NCI-H2107 treated with DMSO at 0.1 percent for 48 hours (cell line): ENCODE data around the gene FRZB.
"Not testable (repeated sequence)": the region's sequence is repeated elsewhere in the genome, so short reads cannot be mapped to it uniquely, and the experiment has no call there.

Experiments
- DNase-seq: peaks from one replicate; lab custom pipeline; 2025; ENCODE audit not compliant: unreplicated experiment; lab: John Stamatoyannopoulos, UW

Gene FRZB, protein sequence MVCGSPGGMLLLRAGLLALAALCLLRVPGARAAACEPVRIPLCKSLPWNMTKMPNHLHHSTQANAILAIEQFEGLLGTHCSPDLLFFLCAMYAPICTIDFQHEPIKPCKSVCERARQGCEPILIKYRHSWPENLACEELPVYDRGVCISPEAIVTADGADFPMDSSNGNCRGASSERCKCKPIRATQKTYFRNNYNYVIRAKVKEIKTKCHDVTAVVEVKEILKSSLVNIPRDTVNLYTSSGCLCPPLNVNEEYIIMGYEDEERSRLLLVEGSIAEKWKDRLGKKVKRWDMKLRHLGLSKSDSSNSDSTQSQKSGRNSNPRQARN

GRCh38 chr2:182866461-182867406 lies at the start of gene FRZB:
Gene FRZB (minus strand): TSS chr2:182866637. CDS start chr2:182866552, 85 bp downstream.
- DNase-seq: peak; percentile 30

DNA sequence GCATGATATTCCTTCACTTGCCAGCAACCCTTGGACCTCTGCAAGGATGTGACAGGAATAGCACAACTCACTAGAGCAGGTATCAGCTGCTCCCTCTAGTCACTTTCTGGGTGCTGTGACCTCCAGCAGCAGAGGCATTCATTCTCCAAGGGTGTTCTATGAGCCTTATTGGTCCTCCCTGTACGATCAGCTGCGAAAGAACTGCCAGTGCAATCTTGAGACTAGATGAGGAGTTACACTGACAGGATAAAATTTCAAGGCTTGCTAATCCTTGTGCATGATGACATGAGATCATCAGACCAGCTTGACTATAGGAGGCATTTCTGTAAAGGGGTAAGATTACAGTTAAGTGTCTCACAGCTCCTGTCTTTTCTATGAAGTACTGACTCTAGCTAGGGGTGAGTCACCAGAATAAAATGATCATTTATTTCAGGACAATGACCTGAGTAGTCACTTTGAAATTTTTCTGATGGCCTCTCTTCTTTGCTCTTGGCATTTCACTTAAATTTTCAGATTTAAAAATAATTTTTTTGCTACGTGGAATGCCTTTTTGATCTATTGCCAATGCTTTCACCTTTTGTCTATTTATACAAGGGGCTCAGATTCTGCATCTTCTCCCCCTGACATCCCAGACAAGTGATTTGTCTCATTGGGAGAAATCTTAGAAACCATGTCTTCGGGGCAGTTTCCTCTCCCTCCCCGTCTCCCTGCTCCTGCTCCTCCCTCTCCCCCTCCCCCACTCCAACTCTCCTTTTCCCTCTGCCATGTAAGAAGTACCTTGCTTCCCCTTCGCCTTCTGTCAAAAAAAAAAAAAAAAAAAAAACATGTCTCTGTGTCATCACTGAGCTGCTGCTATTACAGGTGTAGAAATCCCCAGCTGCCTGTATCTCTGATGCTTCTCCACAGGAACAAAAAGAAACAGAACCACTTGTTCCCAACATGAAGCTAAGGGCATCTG lies 49.2 kb upstream of the FRZB start:
- DNase-seq: peak; percentile 45

- no peak for DNase-seq
These were observed 48.4 kb upstream of the FRZB start for GRCh38 chr2:182914852-182915251.

- DNase-seq: no peak
These were observed 46.6 kb upstream of the FRZB start for GRCh38 chr2:182913064-182913463.

GRCh38 chr2:182912518-182912915 lies 46.1 kb upstream of the FRZB start:
- DNase-seq: no peak

DNA sequence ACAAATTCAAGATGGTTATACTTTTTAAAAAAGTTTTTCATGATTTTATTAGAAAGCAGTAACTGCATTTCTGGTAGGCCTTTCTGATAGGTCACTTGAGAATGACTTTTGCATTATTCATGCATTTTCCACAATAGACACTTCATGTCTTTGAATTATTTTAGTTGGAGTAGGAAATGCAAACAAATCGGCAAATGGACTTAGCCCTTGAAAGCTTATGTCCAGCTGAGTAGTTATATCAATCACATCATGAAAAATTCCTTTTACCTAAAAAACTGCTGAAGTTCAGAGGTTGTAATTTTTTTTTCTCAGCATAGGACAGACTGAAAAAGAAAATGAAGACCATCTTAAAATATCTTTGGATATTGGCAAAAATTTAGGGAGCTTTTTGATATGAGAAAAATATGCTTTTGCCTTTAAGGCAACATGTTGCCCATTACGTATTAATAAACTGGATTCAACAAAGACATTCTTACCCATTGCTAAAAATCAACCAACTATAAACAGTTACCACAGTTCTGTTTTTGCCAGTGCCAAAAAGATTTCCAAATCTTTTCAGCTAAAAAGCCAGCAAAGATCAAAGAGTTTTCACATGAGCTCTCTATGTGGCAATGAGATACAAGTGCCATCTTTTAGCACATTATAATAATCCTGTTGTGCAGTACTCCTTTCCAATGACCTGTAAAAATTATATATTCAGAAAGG lies 45.5 kb upstream of the FRZB start:
- no peak for DNase-seq

DNA sequence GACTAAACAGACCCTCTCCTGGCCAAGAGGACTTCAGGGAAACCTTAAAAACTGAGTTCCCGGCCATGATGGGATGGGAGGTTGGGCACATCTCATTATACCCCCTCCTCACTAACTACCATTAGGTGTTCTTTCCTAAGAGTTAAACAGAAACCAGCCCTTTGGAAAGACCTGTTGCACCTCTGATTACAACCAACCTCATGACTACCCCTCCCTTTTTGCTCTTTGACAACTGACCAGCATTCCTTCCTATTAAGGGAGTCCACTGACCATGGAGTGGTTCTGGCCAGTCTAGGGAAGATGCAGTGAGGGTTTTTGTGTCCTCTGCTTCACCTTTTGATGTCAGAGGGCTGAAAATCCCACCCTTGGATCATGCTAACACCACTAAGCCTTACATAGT lies 44.5 kb upstream of the FRZB start:
- DNase-seq: no peak

DNA sequence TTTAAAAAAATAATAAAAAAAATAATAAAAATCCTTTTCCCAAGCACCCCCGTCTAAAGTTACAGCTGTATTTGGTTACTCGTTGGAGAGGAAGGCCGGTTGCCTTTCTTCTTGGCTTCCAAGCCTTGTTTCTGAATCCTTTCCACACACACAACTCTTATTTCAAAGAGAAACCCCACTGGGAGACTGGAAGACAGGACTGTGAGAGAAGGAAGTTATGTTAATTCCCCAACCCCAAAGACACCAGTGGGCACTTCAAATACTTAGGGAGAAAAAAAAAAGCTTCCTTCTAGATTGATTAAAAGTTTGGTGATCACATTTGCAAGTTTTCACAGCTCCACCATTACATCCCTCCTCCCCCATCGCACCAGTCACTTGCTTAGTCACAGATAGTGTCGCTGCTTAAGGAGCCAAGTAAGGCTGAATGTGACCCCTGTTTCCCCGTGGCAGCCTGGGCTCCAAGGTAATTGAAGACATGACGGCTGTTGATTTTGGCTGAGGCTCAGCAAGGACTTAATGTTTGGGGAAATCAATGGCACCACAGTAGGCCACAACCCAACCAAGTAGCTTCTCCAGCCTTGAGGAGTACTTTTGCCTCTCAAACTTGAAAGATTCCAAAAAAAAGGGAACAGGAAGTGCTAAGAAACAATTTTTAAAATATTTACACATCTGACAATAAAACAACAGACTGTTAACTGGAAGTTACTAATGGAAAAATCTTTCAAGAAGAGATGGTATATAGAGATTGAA lies 40.8 kb upstream of the FRZB start:
- DNase-seq: peak; percentile 8

GRCh38 chr2:182906454-182906853 lies 40.0 kb upstream of the FRZB start:
- no peak for DNase-seq

GRCh38 chr2:182904844-182905243 lies 38.4 kb upstream of the FRZB start:
- no peak for DNase-seq

GRCh38 chr2:182903566-182903965 lies 37.1 kb upstream of the FRZB start:
- DNase-seq: no peak

- DNase-seq: no peak
These were observed 35.3 kb upstream of the FRZB start for GRCh38 chr2:182901748-182902147.

DNA sequence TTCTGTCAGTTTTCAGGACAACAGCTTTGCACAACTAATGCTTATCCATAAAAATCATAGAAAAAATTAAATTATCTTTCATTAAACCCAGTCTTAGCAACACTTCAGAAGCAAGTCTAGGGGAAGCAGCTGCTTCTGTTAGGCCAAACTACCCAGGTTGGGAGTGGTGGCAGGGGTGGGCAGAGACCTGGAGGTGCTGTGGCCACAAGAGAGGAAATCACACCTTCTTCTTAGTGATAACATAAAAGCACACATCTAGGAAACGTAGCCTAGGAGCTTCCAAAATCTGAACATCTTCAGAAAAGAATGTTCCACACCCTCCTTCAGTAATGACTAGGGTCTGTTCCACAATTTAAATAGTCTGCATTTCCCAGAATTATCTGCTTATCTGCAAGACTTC lies 32.3 kb upstream of the FRZB start:
- no peak for DNase-seq

DNA sequence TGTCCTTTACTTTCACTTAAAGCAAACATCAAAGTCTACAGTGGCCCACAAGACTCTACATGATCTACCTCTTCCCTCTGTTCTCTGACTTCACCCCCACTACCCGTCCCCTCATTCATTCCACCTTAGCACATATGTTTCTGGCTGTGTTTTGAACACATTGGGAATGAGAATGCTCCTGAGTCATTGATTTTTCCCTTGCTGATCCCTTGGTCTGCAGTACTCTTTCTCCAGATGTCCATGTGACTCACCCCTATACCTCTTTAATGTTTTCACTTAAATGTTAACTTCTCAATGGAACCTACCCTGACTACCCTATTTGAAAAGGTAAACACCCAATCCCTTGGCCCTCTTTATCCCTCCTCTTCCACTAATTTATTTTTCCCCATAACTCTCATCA lies 30.7 kb upstream of the FRZB start:
- DNase-seq: no peak

DNA sequence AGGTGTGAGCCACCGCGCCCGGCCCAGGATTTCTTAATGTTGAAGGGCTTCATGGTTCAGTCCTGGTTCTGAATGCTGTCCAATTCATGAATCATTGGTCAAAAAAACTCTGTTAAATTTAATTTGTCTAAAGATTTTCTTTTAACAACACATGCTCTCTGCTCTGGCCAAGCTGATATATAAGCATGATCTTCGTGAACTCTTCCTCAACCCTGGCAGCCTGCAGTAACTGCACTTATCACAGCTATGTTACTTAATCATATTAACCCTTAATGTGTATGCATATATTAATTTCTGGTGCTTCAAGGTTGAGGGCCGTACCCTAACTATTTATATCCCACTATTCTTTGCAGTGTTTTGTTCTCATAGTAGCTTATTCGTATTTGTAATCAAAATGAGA lies 29.4 kb upstream of the FRZB start:
- DNase-seq: no peak

- no peak for DNase-seq
These were observed 28.7 kb upstream of the FRZB start for GRCh38 chr2:182895169-182895568.

DNA sequence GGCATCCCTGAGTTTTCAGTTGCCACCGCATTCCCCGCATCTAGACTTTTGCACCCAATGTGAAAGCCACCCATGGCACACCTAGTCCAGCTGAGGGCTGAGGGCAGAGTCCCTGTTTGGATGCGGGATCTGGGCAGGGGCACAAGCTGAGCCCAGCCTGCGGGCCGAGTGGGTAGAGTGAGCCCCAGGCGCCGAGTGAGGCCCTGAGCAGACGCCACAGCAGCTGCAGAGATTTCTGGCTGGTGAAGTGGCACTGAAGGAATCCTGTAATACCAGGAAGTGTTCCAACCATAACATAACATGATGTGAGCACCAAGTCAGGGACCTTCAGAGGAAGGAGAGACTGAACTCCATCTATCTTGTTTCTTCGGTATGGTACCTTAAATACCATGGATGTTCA lies 27.7 kb upstream of the FRZB start:
- no peak for DNase-seq

DNA sequence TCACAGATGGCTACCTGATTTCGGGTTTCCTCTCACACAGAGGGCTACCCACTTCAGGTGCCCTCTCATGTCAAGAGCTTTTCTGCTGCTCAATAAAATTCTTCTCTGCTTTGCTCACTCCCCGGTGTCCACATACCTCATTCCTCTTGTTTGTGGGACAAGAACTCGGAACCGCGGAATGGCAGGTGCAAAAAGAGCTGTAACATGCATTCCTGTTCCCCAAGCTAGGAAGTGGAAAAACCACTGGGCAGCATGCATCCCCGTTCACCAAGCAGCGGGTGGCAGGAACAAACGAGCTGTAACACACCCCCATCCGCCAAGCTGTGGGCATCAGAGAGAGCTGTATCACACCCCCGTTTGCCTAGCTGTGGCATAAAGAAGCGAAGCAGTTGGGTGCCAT lies 27.2 kb upstream of the FRZB start:
- no peak for DNase-seq

DNA sequence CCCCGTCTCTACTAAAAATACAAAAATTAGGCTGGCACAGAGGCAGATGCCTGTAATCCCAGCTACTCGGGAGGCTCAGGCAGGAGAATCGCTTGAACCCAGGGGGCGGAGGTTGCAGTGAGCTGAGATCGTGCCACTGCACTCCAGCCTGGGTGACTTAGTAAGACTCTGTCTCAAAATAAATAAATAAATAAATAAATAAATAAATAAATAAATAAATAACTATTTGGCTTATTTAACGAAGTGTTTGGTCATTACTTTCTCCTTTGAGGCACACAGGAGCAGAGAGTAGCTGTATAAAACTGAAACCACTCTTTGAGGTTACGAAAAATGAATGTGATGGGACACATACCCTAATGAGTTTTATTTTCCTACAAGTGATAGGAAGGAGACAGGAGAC lies 26.6 kb upstream of the FRZB start:
- not testable (repeated sequence) for DNase-seq

DNA sequence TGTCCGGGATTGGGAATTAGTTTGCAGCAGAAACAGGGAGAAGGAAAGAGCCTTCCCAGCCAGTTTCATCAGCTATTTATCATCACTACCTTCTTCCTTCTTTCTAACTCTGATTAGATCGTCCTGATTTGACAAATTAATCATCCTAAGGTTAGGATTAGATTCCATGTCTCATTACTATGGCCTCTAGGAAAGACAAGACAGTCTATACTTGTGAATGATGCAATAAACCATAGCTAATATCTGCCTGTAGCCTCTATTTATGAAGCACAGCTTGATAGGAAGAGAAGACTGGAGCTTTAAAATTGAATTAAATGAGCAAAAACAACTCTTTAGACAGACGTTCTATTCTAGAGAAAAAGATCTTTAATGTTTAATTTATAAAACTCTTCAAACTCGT lies 25.2 kb upstream of the FRZB start:
- DNase-seq: no peak
